Measurements from ENCODE around the gene FLRT1. TPM values are rescaled to one million over a fixed set of nuclear protein-coding genes. Genes with fewer than 3 reads are reported as not detected.

Gene FLRT1
- total and polyA plus RNA-seq, 2 donors (not counting 1 experiment from before 2014, with no cell fraction given), result 0.02 to 0.17 TPM

DNA sequence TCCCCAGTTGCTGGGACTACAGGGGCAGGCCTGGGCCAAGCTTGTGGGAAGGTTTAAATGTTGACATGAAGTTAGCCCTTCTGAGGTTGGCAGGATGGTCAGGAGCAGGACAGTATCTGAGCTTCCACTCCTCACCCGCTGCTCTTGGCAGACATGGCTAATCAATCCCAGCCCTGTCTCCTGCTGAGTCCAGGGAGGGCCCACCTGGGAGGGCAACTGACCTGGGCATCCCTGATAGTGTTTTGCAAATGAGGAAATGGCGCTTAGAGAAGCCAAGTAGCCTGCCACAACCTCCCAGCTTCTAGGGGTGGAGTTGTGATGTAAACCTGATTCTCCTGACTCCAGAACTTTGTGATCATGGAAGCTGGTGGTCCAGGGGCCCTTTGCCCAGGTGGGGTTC is 16.7 kb downstream of the FLRT1 start:
- TF ChIP-seq EZH2 (IDR thresholded peaks at IDR 0.05; ENCODE audit: low read length, missing control alignments), result no peak
- TF ChIP-seq, protein P1, sequence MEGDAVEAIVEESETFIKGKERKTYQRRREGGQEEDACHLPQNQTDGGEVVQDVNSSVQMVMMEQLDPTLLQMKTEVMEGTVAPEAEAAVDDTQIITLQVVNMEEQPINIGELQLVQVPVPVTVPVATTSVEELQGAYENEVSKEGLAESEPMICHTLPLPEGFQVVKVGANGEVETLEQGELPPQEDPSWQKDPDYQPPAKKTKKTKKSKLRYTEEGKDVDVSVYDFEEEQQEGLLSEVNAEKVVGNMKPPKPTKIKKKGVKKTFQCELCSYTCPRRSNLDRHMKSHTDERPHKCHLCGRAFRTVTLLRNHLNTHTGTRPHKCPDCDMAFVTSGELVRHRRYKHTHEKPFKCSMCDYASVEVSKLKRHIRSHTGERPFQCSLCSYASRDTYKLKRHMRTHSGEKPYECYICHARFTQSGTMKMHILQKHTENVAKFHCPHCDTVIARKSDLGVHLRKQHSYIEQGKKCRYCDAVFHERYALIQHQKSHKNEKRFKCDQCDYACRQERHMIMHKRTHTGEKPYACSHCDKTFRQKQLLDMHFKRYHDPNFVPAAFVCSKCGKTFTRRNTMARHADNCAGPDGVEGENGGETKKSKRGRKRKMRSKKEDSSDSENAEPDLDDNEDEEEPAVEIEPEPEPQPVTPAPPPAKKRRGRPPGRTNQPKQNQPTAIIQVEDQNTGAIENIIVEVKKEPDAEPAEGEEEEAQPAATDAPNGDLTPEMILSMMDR (conservative IDR thresholded peaks at IDR 0.05 in 1 of 2, IDR thresholded peaks at IDR 0.05 in 1 of 2; ENCODE audit: low read depth in 1 of 2, low read length in 2 of 2), result no peak
- H3K27me3 ChIP-seq (ENCODE audit: control insufficient read depth, insufficient read depth, low read length), result no peaks in the 10 kb centered on the region
- no peak for DNase-seq (ENCODE audit: low read depth in 2 of 2)
- no peak overlapping the region for H2AFZ ChIP-seq (ENCODE audit: low read length)
- no peak overlapping the region for H3K4me2 ChIP-seq (ENCODE audit: extremely low read depth, insufficient read depth, low read length)
- no peak overlapping the region for H3K9ac ChIP-seq (ENCODE audit: insufficient read depth, low read length)
- no peaks in the 10 kb centered on the region for H3K9me3 ChIP-seq (ENCODE audit: control insufficient read depth, insufficient read depth, low read depth, low read length)
- H3K4me3 ChIP-seq (replicated peaks in 1 of 4; ENCODE audit: control extremely low read depth in 1 of 4, insufficient read depth in 1 of 4, low read depth in 3 of 4, low read length in 4 of 4), result no peak overlapping the region
- no peaks in the 10 kb centered on the region for H4K20me1 ChIP-seq (ENCODE audit: control insufficient read depth, extremely low read depth, insufficient read depth, low read length)
- H3K36me3 ChIP-seq (ENCODE audit: control insufficient read depth, insufficient read depth, low read length), result no peaks in the 10 kb centered on the region
- no peaks in the 10 kb centered on the region for H3K4me1 ChIP-seq (ENCODE audit: control insufficient read depth, extremely low read depth, insufficient read depth, low read length)
- H3K79me2 ChIP-seq (ENCODE audit: control insufficient read depth, insufficient read depth, low read length), result no peaks in the 10 kb centered on the region
- H3K27ac ChIP-seq (ENCODE audit: insufficient read depth, low read length), result no peak overlapping the region

DNA sequence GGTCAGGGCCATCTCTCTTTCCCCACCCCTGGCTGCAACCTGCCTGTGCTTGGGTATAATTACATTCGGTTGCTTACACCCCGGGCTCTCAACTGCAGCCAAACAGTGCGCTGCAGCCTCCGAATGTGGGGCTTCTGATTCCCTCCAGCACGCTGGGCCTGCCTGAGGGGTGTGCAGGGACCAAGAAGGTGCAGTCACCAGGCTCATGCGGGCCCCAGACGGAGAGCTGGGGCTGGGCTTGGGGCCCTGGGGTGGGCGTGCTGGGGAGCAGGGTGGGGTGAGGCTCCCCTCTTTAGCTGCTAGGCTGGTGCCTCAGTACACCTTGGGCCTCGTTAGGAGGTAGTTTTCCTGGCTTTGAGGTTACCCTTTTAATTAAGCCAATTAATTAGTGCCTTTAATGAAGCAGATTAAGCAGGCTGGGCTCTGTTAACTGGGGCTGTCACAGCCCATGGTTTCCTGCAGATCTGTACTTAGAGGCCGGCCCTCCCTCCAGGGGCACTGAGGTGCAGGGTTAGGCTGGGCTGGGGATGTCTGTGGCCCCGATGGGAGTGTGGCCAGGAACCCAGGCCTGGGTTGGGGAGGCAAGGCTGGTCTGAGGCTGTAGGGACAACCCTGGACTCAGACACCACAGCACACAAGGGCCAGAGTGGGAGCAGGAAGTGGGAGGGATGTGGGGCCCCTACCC is 17.3 kb downstream of the FLRT1 start:
- Histone ChIP-seq H3K4me3 (replicated peaks in 1 of 4; ENCODE audit: control extremely low read depth in 1 of 4, insufficient read depth in 1 of 4, low read depth in 3 of 4, low read length in 4 of 4) (no peak overlapping the region), H3K9ac (ENCODE audit: insufficient read depth, low read length) (no peak overlapping the region), H3K27me3 (ENCODE audit: control insufficient read depth, insufficient read depth, low read length) (no peaks in the 10 kb centered on the region), H3K9me3 (ENCODE audit: control insufficient read depth, insufficient read depth, low read depth, low read length) (no peaks in the 10 kb centered on the region), H2AFZ (ENCODE audit: low read length) (no peak overlapping the region), H3K4me2 (ENCODE audit: extremely low read depth, insufficient read depth, low read length) (no peak overlapping the region), H3K79me2 (ENCODE audit: control insufficient read depth, insufficient read depth, low read length) (no peaks in the 10 kb centered on the region), H3K36me3 (ENCODE audit: control insufficient read depth, insufficient read depth, low read length) (no peaks in the 10 kb centered on the region), H3K4me1 (ENCODE audit: control insufficient read depth, extremely low read depth, insufficient read depth, low read length) (no peaks in the 10 kb centered on the region), H3K27ac (ENCODE audit: insufficient read depth, low read length) (no peak overlapping the region), H4K20me1 (ENCODE audit: control insufficient read depth, extremely low read depth, insufficient read depth, low read length) (no peaks in the 10 kb centered on the region)
- no peak for TF ChIP-seq EZH2 (IDR thresholded peaks at IDR 0.05; ENCODE audit: low read length, missing control alignments)
- TF ChIP-seq, protein P1 (conservative IDR thresholded peaks at IDR 0.05 in 1 of 2, IDR thresholded peaks at IDR 0.05 in 1 of 2; ENCODE audit: low read depth in 1 of 2, low read length in 2 of 2), result no peak
- no peak for DNase-seq (ENCODE audit: low read depth in 2 of 2)

DNA sequence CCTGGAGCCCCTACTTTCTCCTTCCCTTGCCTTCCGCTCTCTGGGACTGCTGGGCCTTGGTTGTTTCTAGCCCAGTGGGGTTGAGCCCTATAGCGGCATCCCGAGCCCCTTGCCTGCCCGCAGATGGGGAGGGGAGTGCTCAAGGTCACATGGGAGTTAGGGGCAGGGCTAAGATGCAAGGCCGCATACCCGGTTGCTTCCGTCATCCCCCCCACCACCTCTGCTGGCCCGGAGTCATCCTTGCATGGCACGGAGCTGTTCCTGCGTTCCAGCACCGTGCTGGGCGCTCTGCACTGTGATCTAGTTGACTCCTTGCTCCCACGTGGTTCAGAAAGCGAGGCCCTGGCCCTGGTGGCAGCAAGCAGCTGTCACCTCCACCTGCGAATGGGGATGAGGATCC is 18.0 kb downstream of the FLRT1 start:
- DNase-seq (ENCODE audit: low read depth in 2 of 2), result no peak

More for the DNA sequence above, 18.0 kb downstream of the FLRT1 start:
- no peaks in the 10 kb centered on the region for H3K9me3 ChIP-seq (ENCODE audit: control insufficient read depth, insufficient read depth, low read depth, low read length)
- H3K36me3 ChIP-seq (ENCODE audit: control insufficient read depth, insufficient read depth, low read length), result no peaks in the 10 kb centered on the region
- H3K27me3 ChIP-seq (ENCODE audit: control insufficient read depth, insufficient read depth, low read length), result no peaks in the 10 kb centered on the region
- H3K4me2 ChIP-seq (ENCODE audit: extremely low read depth, insufficient read depth, low read length), result no peak overlapping the region
- TF ChIP-seq EZH2 (IDR thresholded peaks at IDR 0.05; ENCODE audit: low read length, missing control alignments), result no peak
- TF ChIP-seq, protein P1 (conservative IDR thresholded peaks at IDR 0.05 in 1 of 2, IDR thresholded peaks at IDR 0.05 in 1 of 2; ENCODE audit: low read depth in 1 of 2, low read length in 2 of 2), result no peak
- no peaks in the 10 kb centered on the region for H4K20me1 ChIP-seq (ENCODE audit: control insufficient read depth, extremely low read depth, insufficient read depth, low read length)
- no peak overlapping the region for H3K4me3 ChIP-seq (replicated peaks in 1 of 4; ENCODE audit: control extremely low read depth in 1 of 4, insufficient read depth in 1 of 4, low read depth in 3 of 4, low read length in 4 of 4)
- H3K79me2 ChIP-seq (ENCODE audit: control insufficient read depth, insufficient read depth, low read length), result no peaks in the 10 kb centered on the region
- H2AFZ ChIP-seq (ENCODE audit: low read length), result no peak overlapping the region
- no peak overlapping the region for H3K27ac ChIP-seq (ENCODE audit: insufficient read depth, low read length)
- no peaks in the 10 kb centered on the region for H3K4me1 ChIP-seq (ENCODE audit: control insufficient read depth, extremely low read depth, insufficient read depth, low read length)
- no peak overlapping the region for H3K9ac ChIP-seq (ENCODE audit: insufficient read depth, low read length)

All from fibroblast of lung (primary cell).